Loucy (cell line): Measurements from ENCODE around the gene C1QTNF1.

ENCODE experiments used
- H2AFZ ChIP-seq: fragments of 200-600 bp; sonication (generic); 2 replicates; pipeline ENCODE4 v1.6.0; 2016; ENCODE audit warnings: antibody characterized with exemption, mild to moderate bottlenecking, low read length, moderate library complexity
- H3F3A ChIP-seq: fragments of 200-600 bp; 2 replicates; pipeline ENCODE4 v1.6.0; 2016; ENCODE audit warnings: antibody characterized with exemption, low read depth, mild to moderate bottlenecking
- H3K27me3 ChIP-seq: fragments of 200-600 bp; sonication (generic); 2 replicates; pipeline ENCODE4 v1.6.1; 2014; ENCODE audit warnings: low read length, mild to moderate bottlenecking; ENCODE audit not compliant: insufficient read depth, poor library complexity, severe bottlenecking
- H3K36me3 ChIP-seq: fragments of 200-600 bp; sonication (generic); 2 replicates; pipeline ENCODE4 v1.6.1; 2016; ENCODE audit warnings: low read length; ENCODE audit not compliant: insufficient read depth
- H3K4me1 ChIP-seq: fragments of 200-600 bp; sonication (generic); 2 replicates; pipeline ENCODE4 v1.5.1; 2014; ENCODE audit warnings: low read length, mild to moderate bottlenecking; ENCODE audit not compliant: insufficient read depth, poor library complexity, severe bottlenecking
- H3K4me2 ChIP-seq: fragments of 200-600 bp; sonication (generic); 2 replicates; pipeline ENCODE4 v1.6.0; 2014; ENCODE audit warnings: antibody characterized with exemption, low read length, low read depth, mild to moderate bottlenecking; ENCODE audit not compliant: poor library complexity, severe bottlenecking
- H3K4me3 ChIP-seq: fragments of 200-600 bp; sonication (generic); 2 replicates; pipeline ENCODE4 v1.5.1; 2014; ENCODE audit warnings: low read length, mild to moderate bottlenecking, mixed read lengths; ENCODE audit not compliant: poor library complexity, severe bottlenecking
- H3K79me2 ChIP-seq: fragments of 200-600 bp; sonication (generic); 2 replicates; pipeline ENCODE4 v1.6.1; 2014; ENCODE audit warnings: low read length; ENCODE audit not compliant: insufficient read depth
- H3K9ac ChIP-seq: fragments of 200-600 bp; sonication (generic); 2 replicates; pipeline ENCODE4 v1.6.0; 2014; ENCODE audit warnings: mild to moderate bottlenecking, low read depth, low read length, moderate library complexity; ENCODE audit not compliant: poor library complexity, severe bottlenecking
- H3K9me2 ChIP-seq: fragments of 200-600 bp; sonication (generic); replicated peaks from 2 replicates; pipeline ENCODE4 v1.6.1; 2016; ENCODE audit warnings: low read depth, low read length, mixed read lengths
- H3K9me3 ChIP-seq: fragments of 200-600 bp; sonication (generic); 2 replicates; pipeline ENCODE4 v1.6.1; 2014; ENCODE audit warnings: mild to moderate bottlenecking, antibody characterized with exemption, low read length, low read depth; ENCODE audit not compliant: insufficient read depth
- H4K20me1 ChIP-seq: fragments of 200-600 bp; sonication (generic); 2 replicates; pipeline ENCODE4 v1.6.0; 2014; ENCODE audit warnings: antibody characterized with exemption, low read length, mild to moderate bottlenecking; ENCODE audit not compliant: insufficient read depth, poor library complexity, severe bottlenecking
- CTCF ChIP-seq: fragments of 200-600 bp; sonication (generic); conservative IDR thresholded peaks from 2 replicates; pipeline ENCODE4 v1.5.1; 2014; ENCODE audit warnings: mild to moderate bottlenecking, antibody characterized with exemption, low read length
- EZH2phosphoT487 ChIP-seq: fragments of 200-600 bp; IDR thresholded peaks from 2 replicates; pipeline ENCODE4 v1.6.1; 2018; ENCODE audit warnings: antibody characterized with exemption, mild to moderate bottlenecking, moderate library complexity, borderline replicate concordance

The C1QTNF1 gene

GRCh38 chr17:79064026-79064425 is 40.1 kb downstream of the C1QTNF1 start:
- no peak overlapping the region for H3K4me3 ChIP-seq
- H4K20me1 ChIP-seq: no peaks in the 10 kb centered on the region
- no peaks in the 10 kb centered on the region for H3K27me3 ChIP-seq
- no peak overlapping the region for H2AFZ ChIP-seq
- no peaks in the 10 kb centered on the region for H3K9me2 ChIP-seq
- no peaks in the 10 kb centered on the region for H3K9me3 ChIP-seq
- no peaks in the 10 kb centered on the region for H3F3A ChIP-seq
- no peak overlapping the region for H3K4me2 ChIP-seq
- no peaks in the 10 kb centered on the region for H3K36me3 ChIP-seq
- H3K79me2 ChIP-seq: no peaks in the 10 kb centered on the region
- no peak for TF ChIP-seq EZH2phosphoT487
- no peak for TF ChIP-seq CTCF
- no peak overlapping the region for H3K9ac ChIP-seq
- H3K4me1 ChIP-seq: no peaks in the 10 kb centered on the region

- Histone ChIP-seq H3K9me2 (no peaks in the 10 kb centered on the region), H3K4me3 (no peak overlapping the region), H4K20me1 (no peaks in the 10 kb centered on the region), H3K36me3 (no peaks in the 10 kb centered on the region), H3K9ac (no peak overlapping the region), H3K79me2 (no peaks in the 10 kb centered on the region), H3K4me1 (no peaks in the 10 kb centered on the region), H2AFZ (no peak overlapping the region), H3F3A (no peaks in the 10 kb centered on the region), H3K4me2 (no peak overlapping the region), H3K9me3 (no peaks in the 10 kb centered on the region), H3K27me3 (no peaks in the 10 kb centered on the region)
- peak; percentile 76 for TF ChIP-seq CTCF
- no peak for TF ChIP-seq EZH2phosphoT487
Observed at GRCh38 chr17:79065105-79065670, 41.2 kb downstream of the C1QTNF1 start.

- Histone ChIP-seq H3K4me2 (no peak overlapping the region), H2AFZ (no peak overlapping the region), H4K20me1 (no peaks in the 10 kb centered on the region), H3K36me3 (no peaks in the 10 kb centered on the region), H3K4me3 (no peak overlapping the region), H3K9ac (no peak overlapping the region), H3K9me2 (no peaks in the 10 kb centered on the region), H3K79me2 (no peaks in the 10 kb centered on the region), H3K27me3 (no peaks in the 10 kb centered on the region), H3K9me3 (no peaks in the 10 kb centered on the region), H3K4me1 (no peaks in the 10 kb centered on the region), H3F3A (no peaks in the 10 kb centered on the region)
- TF ChIP-seq CTCF: no peak
- no peak for TF ChIP-seq EZH2phosphoT487
Observed at GRCh38 chr17:79066963-79067362, 43.0 kb downstream of the C1QTNF1 start.
